HG03196 (cell line): ENCODE measurements around the gene TM4SF20.

Experiments
- ATAC-seq: cut with Tn5 transposase; IDR thresholded peaks from one replicate; pipeline ENCODE4 v1.9.1; 2021; ENCODE audit not compliant: unreplicated experiment

Gene TM4SF20

GRCh38 chr2:227323818-227324217 is 55.3 kb downstream of the TM4SF20 start:
- ATAC-seq = no peak

GRCh38 chr2:227322530-227323205 is 56.4 kb downstream of the TM4SF20 start:
- ATAC-seq = no peak

GRCh38 chr2:227320305-227321094 is 58.6 kb downstream of the TM4SF20 start:
- no peak for ATAC-seq

- no peak for ATAC-seq
Measured at GRCh38 chr2:227317834-227318233, 61.3 kb downstream of the TM4SF20 start.

GRCh38 chr2:227313310-227313709 is 65.8 kb downstream of the TM4SF20 start:
- no peak for ATAC-seq

GRCh38 chr2:227312579-227312978 is 66.5 kb downstream of the TM4SF20 start:
- no peak for ATAC-seq
